ENCODE measurements around the gene MROH2A.
"Not testable (repeated sequence)": the region's sequence is repeated elsewhere in the genome, so short reads cannot be mapped to it uniquely, and the experiment has no call there.

The MROH2A gene

DNA sequence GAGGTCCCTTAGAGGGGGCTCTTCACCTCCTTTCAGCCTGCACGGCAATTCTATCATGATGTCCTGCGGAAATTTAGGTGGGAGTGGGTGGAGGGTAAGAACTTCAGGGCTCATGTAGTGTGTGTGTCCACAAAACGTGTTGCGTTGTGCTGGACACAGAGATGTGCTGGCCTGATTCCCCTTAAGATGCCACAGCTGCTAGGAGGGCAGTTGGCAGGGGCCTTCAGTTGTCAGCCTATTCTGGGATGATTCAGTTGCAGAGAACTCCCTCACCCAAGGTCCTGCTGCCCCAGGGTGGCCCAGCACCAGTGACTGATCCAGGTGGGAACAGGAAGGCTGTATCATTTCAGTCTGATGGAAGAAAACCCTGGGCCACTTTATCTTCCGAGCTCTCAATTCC is 77.2 kb downstream of the MROH2A start:
- FAIRE-seq = no peak
- DNase-seq (ENCODE audit: insufficient read length) = no peak
- TF ChIP-seq POLR2AphosphoS5 (IDR thresholded peaks at IDR 0.05; ENCODE audit: low read depth, low read length) (no peak), TAF1 (IDR thresholded peaks at IDR 0.05; ENCODE audit: borderline replicate concordance, low read depth, low read length) (no peak), POLR2A (IDR thresholded peaks at IDR 0.05; ENCODE audit: low read depth, low read length) (no peak)

DNA sequence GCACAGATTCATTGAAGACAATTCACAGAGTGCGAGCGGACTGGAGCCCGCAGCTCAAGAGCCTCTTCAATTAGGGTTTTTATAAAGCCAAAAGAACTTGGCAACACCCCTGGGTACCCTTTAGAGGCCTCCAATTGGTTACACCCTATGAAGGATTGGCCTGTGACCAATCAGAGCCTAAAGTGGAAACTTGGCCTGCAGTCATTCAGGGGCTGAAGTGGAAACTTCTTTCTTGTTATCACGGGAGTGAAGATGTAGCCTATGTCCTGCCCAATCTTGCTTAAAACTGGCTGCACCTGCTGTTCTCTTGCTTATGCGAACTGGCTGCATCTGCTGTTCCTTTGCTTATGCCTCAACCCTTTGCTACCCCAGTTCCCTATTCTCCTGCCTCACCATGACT is 78.1 kb downstream of the MROH2A start:
- TF ChIP-seq POLR2AphosphoS5 (IDR thresholded peaks at IDR 0.05; ENCODE audit: low read depth, low read length) = no peak
- no peak for TF ChIP-seq POLR2A (IDR thresholded peaks at IDR 0.05; ENCODE audit: low read depth, low read length)
- no peak for TF ChIP-seq TAF1 (IDR thresholded peaks at IDR 0.05; ENCODE audit: borderline replicate concordance, low read depth, low read length)
- DNase-seq (ENCODE audit: insufficient read length) = no peak
- FAIRE-seq = no peak

DNA sequence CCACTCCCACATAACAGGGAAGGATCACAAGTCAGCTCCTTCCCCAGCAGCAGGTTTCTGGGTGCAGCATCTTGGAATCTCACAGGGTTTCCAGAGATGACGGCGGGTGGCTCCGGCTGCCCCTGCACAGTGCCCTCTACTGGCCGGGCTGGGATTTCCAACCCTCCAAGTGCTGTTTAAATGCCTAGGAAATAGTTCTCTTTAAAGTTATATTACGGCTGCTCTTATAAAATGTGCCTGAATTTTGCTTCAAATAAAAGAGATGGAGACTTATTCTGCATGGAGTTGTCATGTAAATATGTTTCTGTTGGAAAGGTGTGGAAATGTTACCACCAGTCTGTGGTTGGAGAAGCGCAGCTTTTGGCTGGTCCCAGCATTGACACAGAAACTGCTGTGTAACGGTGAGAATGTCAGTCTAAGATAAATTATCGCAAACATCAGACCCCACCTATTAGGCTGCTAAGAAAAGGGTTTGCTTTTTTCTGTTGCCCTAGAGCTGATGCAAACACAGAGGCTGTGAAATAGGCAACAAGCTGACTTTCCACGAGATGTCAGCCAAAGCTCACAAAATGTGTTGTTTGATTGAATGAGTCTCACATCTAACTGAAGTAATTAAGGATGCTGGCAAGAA is 79.5 kb downstream of the MROH2A start:
- FAIRE-seq = no peak
- no peak for DNase-seq (ENCODE audit: insufficient read length)
- TF ChIP-seq POLR2A (IDR thresholded peaks at IDR 0.05; ENCODE audit: low read depth, low read length) (no peak), POLR2AphosphoS5 (IDR thresholded peaks at IDR 0.05; ENCODE audit: low read depth, low read length) (no peak), TAF1 (IDR thresholded peaks at IDR 0.05; ENCODE audit: borderline replicate concordance, low read depth, low read length) (no peak)

DNA sequence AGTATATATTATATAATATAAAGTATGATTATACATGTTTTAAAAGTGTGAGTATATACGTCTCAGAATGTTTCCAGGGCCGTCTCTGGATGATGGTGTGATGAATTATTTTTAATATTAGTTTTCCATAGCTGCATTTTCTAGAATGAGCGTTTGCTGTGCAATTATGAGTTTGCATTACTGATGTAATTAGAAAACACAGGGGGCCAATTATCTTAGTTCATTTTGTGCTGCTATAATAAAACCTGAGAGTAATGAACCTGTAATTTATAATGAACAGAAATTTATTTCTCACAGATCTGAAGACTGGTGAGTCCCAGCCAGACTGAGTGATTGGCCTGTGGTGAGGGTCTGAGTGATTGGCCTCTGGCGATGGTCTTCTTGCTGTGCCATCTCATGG is 80.2 kb downstream of the MROH2A start:
- DNase-seq (ENCODE audit: insufficient read length) (no peak), FAIRE-seq (no peak)
- TF ChIP-seq POLR2AphosphoS5 (IDR thresholded peaks at IDR 0.05; ENCODE audit: low read depth, low read length) = no peak
- no peak for TF ChIP-seq POLR2A (IDR thresholded peaks at IDR 0.05; ENCODE audit: low read depth, low read length)
- TF ChIP-seq TAF1 (IDR thresholded peaks at IDR 0.05; ENCODE audit: borderline replicate concordance, low read depth, low read length) = no peak

DNA sequence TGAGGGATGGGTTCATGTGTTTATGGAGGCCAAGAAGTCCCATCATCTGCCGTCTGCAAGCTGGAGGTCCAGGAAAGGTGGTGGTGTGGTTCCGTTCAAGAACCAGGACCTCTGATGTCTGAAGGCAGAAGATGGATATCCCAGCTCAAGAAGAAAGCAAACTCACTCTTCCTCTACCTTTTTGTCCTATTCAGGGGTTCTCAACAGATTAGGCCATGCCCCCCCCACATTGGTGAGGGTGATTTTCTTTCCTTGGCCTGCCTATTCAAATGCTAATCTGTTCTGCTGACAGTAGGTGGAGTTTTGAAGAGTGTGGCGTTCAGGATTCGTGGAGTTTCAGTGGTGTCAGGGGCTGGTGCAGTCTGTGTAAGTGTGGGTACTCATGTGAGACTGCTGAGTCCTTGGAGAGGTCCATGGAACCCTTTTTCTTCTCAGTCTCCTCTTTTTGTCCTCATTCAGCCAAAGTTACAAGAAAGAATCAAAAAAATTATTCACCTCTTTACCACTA is 84.2 kb downstream of the MROH2A start:
- no peak for DNase-seq (ENCODE audit: insufficient read length)
- no peak for FAIRE-seq
- no peak for TF ChIP-seq POLR2AphosphoS5 (IDR thresholded peaks at IDR 0.05; ENCODE audit: low read depth, low read length)
- no peak for TF ChIP-seq POLR2A (IDR thresholded peaks at IDR 0.05; ENCODE audit: low read depth, low read length)
- no peak for TF ChIP-seq TAF1 (IDR thresholded peaks at IDR 0.05; ENCODE audit: borderline replicate concordance, low read depth, low read length)

DNA sequence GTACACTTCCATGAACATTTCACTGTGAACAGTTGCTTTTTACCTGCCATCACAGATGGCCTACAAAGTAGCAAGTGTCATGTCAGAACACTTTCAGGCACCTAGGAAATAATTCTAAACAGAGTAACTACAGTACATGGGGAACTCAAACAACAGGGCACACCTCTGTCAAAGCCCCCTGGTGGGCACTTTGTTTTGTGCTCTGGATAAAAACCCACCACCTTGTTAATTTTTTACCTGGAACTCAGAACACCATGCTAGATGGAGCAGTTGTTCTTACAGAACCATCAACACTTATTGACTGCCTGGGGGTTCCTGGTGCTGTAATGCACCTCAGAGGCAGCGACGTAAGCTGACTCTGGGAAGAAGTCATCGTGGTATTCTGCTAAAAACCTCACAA is 87.7 kb downstream of the MROH2A start:
- DNase-seq (ENCODE audit: insufficient read length) (no peak), FAIRE-seq (no peak)
- TF ChIP-seq POLR2AphosphoS5 (IDR thresholded peaks at IDR 0.05; ENCODE audit: low read depth, low read length) (no peak), POLR2A (IDR thresholded peaks at IDR 0.05; ENCODE audit: low read depth, low read length) (no peak), TAF1 (IDR thresholded peaks at IDR 0.05; ENCODE audit: borderline replicate concordance, low read depth, low read length) (no peak)

DNA sequence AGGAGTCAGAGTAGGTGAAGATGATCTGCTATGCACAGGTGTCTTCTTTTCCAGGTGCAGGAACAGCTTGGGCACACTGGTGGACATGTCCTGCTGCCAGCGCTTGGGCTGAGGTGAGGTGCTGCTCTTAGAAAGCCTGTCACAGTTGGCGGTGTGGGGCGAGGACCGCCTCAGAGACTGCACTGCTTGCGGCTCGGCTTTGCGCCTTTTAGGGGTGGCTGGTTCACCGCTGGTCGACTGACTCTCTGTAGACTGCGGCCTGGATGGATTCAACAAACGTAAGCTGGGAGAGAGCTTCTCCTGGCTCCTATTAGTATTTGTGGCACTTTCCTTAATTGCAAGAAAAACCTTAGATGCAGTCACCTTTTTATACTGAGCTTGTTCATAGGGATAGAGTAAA is 88.3 kb downstream of the MROH2A start:
- TF ChIP-seq POLR2AphosphoS5 (IDR thresholded peaks at IDR 0.05; ENCODE audit: low read depth, low read length) (no peak), TAF1 (IDR thresholded peaks at IDR 0.05; ENCODE audit: borderline replicate concordance, low read depth, low read length) (no peak), POLR2A (IDR thresholded peaks at IDR 0.05; ENCODE audit: low read depth, low read length) (no peak)
- FAIRE-seq (no peak), DNase-seq (ENCODE audit: insufficient read length) (no peak)

DNA sequence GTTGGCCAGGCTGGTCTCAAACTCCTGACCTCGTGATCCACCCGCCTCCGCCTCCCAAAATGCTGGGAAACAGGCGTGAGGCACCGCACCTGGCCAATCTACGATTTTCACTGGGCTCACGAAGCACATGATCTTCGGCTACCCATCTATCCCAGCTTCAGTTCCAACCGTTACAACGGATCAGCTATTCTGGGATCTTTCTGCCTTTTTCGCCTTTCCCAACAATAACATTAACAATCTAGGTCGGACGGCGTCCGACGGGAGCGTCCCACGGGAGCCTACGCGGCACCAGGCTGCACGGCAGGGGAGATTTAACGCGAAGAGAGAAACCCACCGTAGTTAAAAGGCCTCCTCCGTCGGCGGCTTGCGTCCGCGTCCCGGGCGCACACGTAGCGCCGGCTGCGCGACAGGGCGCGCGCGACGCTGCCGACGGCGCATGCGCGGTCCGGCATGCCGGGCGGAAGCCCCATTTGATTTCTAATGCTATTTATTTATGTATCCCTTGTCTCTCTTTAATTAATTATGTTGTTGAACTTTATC is 89.9 kb downstream of the MROH2A start, which contains the start of gene MSL3B:
MSL3B (minus strand) TSS at position 394 of the 540 bp plus-strand sequence.
- TF ChIP-seq TAF1 (IDR thresholded peaks at IDR 0.05; ENCODE audit: borderline replicate concordance, low read depth, low read length) (no peak), POLR2AphosphoS5 (IDR thresholded peaks at IDR 0.05; ENCODE audit: low read depth, low read length) (no peak), POLR2A (IDR thresholded peaks at IDR 0.05; ENCODE audit: low read depth, low read length) (no peak; the same call in 1 of the 2 replicates)
- FAIRE-seq (peak; percentile 84), DNase-seq (ENCODE audit: insufficient read length) (peak; percentile 58)

DNA sequence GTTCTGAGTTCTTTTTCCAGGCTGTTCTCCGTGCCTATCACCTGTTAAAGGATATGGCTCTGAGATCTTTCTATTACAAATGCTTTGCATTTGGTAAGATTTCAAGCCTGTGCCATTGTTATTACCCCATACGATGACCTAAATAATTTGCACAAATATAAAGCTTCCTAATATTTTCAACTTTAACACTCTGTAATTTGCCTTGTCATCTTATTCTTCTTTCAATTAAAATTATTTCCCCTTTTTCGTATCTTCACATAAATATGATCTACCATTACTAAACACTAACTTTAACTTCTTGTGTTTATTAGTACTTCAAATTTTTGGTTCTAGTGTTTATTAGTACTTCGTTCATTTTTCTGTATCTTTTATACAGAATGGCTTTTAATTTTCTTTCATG is 93.3 kb downstream of the MROH2A start:
- DNase-seq (ENCODE audit: insufficient read length) (no peak), FAIRE-seq (no peak)
- TF ChIP-seq POLR2AphosphoS5 (IDR thresholded peaks at IDR 0.05; ENCODE audit: low read depth, low read length) (no peak), POLR2A (IDR thresholded peaks at IDR 0.05; ENCODE audit: low read depth, low read length) (no peak), TAF1 (IDR thresholded peaks at IDR 0.05; ENCODE audit: borderline replicate concordance, low read depth, low read length) (no peak)

DNA sequence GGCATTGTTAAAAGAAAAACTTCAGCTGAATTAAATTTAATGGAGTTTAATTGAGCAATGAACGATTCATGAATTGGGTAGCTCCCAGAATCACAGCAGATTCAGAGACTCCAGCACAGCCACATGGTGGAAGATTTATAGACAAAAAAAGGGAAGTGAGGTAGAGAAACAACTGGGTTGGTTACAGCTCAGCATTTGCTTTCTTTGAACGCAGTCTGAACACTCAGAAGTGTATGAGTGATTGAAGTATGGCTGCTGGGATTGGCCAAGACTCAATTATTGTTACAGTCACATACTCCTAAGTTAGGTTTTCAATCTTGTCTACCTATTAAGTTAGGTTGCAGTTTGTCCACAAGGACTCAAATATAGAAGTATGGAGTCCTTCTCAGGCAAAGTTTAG is 94.0 kb downstream of the MROH2A start:
- FAIRE-seq = not testable (repeated sequence)

DNA sequence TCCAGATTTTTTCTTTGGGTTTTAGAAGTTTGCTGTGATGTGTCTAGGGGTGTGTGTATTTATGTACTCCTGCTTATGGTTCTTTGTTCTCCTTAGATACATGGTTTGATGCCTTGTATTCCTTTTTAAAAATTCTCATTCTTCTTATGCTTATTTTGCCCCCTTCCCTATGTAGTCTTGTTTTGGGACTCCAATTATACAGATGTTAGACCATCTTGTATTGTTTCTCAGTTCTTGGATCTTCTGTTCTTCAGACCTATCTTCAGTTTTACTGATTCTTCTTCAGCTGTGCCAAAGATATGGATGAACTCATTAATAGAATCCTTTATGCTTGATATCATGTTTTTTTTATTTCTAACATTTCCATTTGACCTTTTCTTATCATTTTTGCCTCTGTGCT is 104.2 kb downstream of the MROH2A start:
- FAIRE-seq (no peak), DNase-seq (ENCODE audit: insufficient read length) (no peak)
- no peak for TF ChIP-seq POLR2A (IDR thresholded peaks at IDR 0.05; ENCODE audit: low read depth, low read length)
- no peak for TF ChIP-seq TAF1 (IDR thresholded peaks at IDR 0.05; ENCODE audit: borderline replicate concordance, low read depth, low read length)
- no peak for TF ChIP-seq POLR2AphosphoS5 (IDR thresholded peaks at IDR 0.05; ENCODE audit: low read depth, low read length)

More for the DNA sequence above, 94.0 kb downstream of the MROH2A start:
- DNase-seq (ENCODE audit: insufficient read length) = not testable (repeated sequence)
